ENCODE data around the gene TSPAN9. TPM values are rescaled to one million over a fixed set of nuclear protein-coding genes. Genes with fewer than 3 reads are reported as not detected.

TSPAN9 gene
- total and polyA plus RNA-seq, 9 donors = 24.9 to 72.3 (median 55.7) TPM

GRCh38 chr12:3042826-3043225 is 34.4 kb upstream of the TSPAN9 start:
- Histone ChIP-seq H3K36me3 (no peaks in the 10 kb centered on the region), H3K27ac (no peak overlapping the region), H3K27me3 (no peaks in the 10 kb centered on the region), H3K9me3 (no peaks in the 10 kb centered on the region), H3K4me3 (no peak overlapping the region), H3K4me1 (ENCODE audit: insufficient read depth) (no peaks in the 10 kb centered on the region)
- WGBS, 3 donors = 73 to 84% (median 84%) methylated on average over 4 of the region's 4 CpGs
- no peak for DNase-seq
- intact Hi-C loops (cut with DNase I) = no loop called here
- TF ChIP-seq POLR2A (IDR thresholded peaks at IDR 0.05) (no peak), CTCF (IDR thresholded peaks at IDR 0.05) (no peak), EP300 (IDR thresholded peaks at IDR 0.05) (no peak)

- Histone ChIP-seq H3K27me3 (no peaks in the 10 kb centered on the region), H3K27ac (no peak overlapping the region), H3K4me1 (ENCODE audit: insufficient read depth) (no peaks in the 10 kb centered on the region), H3K9me3 (no peaks in the 10 kb centered on the region), H3K36me3 (no peaks in the 10 kb centered on the region), H3K4me3 (no peak overlapping the region)
- TF ChIP-seq POLR2A (IDR thresholded peaks at IDR 0.05) = no peak
- TF ChIP-seq EP300 (IDR thresholded peaks at IDR 0.05) = no peak
- WGBS, 3 donors = 87 to 96% (median 93%) methylated on average over 7 of the region's 7 CpGs
- intact Hi-C loops (cut with DNase I) = no loop called here
- DNase-seq = no peak
These were observed 33.8 kb upstream of the TSPAN9 start for GRCh38 chr12:3043406-3043805.

GRCh38 chr12:3044141-3044630 is 33.0 kb upstream of the TSPAN9 start:
- TF ChIP-seq EP300 (IDR thresholded peaks at IDR 0.05) (no peak), POLR2A (IDR thresholded peaks at IDR 0.05) (no peak), CTCF (IDR thresholded peaks at IDR 0.05) (no peak)
- H3K4me1 ChIP-seq (ENCODE audit: insufficient read depth) = no peaks in the 10 kb centered on the region
- no peak overlapping the region for H3K4me3 ChIP-seq
- no peaks in the 10 kb centered on the region for H3K9me3 ChIP-seq
- no peak overlapping the region for H3K27ac ChIP-seq
- 81% methylated on average over 8 of the region's 8 CpGs for WGBS, 3 donors
- no peak for DNase-seq
- H3K27me3 ChIP-seq = no peaks in the 10 kb centered on the region
- no peaks in the 10 kb centered on the region for H3K36me3 ChIP-seq
- intact Hi-C loops (cut with DNase I) = no loop called here

GRCh38 chr12:3045494-3045893 is 31.7 kb upstream of the TSPAN9 start:
- no peaks in the 10 kb centered on the region for H3K27me3 ChIP-seq
- H3K36me3 ChIP-seq = no peaks in the 10 kb centered on the region
- DNase-seq = no peak
- TF ChIP-seq POLR2A (IDR thresholded peaks at IDR 0.05) = no peak
- no peak for TF ChIP-seq CTCF (IDR thresholded peaks at IDR 0.05)
- TF ChIP-seq EP300 (IDR thresholded peaks at IDR 0.05) = no peak
- no peaks in the 10 kb centered on the region for H3K9me3 ChIP-seq
- WGBS, 3 donors = 89 to 93% (median 90%) methylated on average over 5 of the region's 5 CpGs
- intact Hi-C loops (cut with DNase I) = no loop called here
- H3K4me3 ChIP-seq = no peak overlapping the region
- H3K27ac ChIP-seq = no peak overlapping the region
- no peaks in the 10 kb centered on the region for H3K4me1 ChIP-seq (ENCODE audit: insufficient read depth)

- no peak for DNase-seq
- intact Hi-C loops (cut with DNase I) = no loop called here
- Histone ChIP-seq H3K4me1 (ENCODE audit: insufficient read depth) (no peaks in the 10 kb centered on the region), H3K36me3 (no peaks in the 10 kb centered on the region), H3K27me3 (no peaks in the 10 kb centered on the region), H3K9me3 (no peaks in the 10 kb centered on the region), H3K27ac (no peak overlapping the region), H3K4me3 (no peak overlapping the region)
- TF ChIP-seq CTCF (IDR thresholded peaks at IDR 0.05) (no peak), EP300 (IDR thresholded peaks at IDR 0.05) (no peak), POLR2A (IDR thresholded peaks at IDR 0.05) (no peak)
- WGBS, 3 donors = 79 to 84% (median 84%) methylated on average over 7 of the region's 7 CpGs
These were observed 31.2 kb upstream of the TSPAN9 start for GRCh38 chr12:3045989-3046388.
